SK-N-SH treated with all-trans-retinoic acid at 6 μM for 48 hours (cell line): Measurements from ENCODE around the gene ADGRD2.

Experiments
- CSDC2 ChIP-seq: fragments of 250-450 bp; sonication (Bioruptor Pico); IDR thresholded peaks from 2 replicates; pipeline ENCODE4 v1.5.0; 2020; ENCODE audit warnings: mild to moderate bottlenecking, moderate library complexity
- GLIS3 ChIP-seq: fragments of 250-450 bp; sonication (Bioruptor Pico); IDR thresholded peaks from 2 replicates; pipeline ENCODE4 v1.5.0; 2020; ENCODE audit warnings: mild to moderate bottlenecking, moderate library complexity
- PATZ1 ChIP-seq: fragments of 250-450 bp; sonication (Bioruptor Pico); IDR thresholded peaks from 2 replicates; pipeline ENCODE4 v1.8.0; 2020; ENCODE audit warnings: mild to moderate bottlenecking, moderate library complexity, borderline replicate concordance
- SNAI2 ChIP-seq: fragments of 250-450 bp; sonication (Bioruptor Pico); IDR thresholded peaks from 2 replicates; pipeline ENCODE4 v1.5.0; 2020; ENCODE audit warnings: mild to moderate bottlenecking, moderate library complexity
- TSHZ2 ChIP-seq: fragments of 250-450 bp; sonication (Bioruptor Pico); IDR thresholded peaks from 2 replicates; pipeline ENCODE4 v1.5.0; 2020; ENCODE audit warnings: mild to moderate bottlenecking, moderate library complexity
- ZFP3 ChIP-seq: fragments of 250-450 bp; sonication (Bioruptor Pico); IDR thresholded peaks from 2 replicates; pipeline ENCODE4 v1.5.0; 2020; ENCODE audit warnings: mild to moderate bottlenecking, moderate library complexity
- ZNF565 ChIP-seq: fragments of 450-650 bp; formaldehyde crosslinking; conservative IDR thresholded peaks from 2 replicates; pipeline ENCODE4 v1.5.0; 2020; ENCODE audit warnings: low read depth, mild to moderate bottlenecking, moderate library complexity
- ZNF70 ChIP-seq: fragments of 450-650 bp; formaldehyde crosslinking; IDR thresholded peaks from 2 replicates; pipeline ENCODE4 v1.5.0; 2020; ENCODE audit warnings: mild to moderate bottlenecking, moderate library complexity
- TF ChIP-seq, protein P1 (sequence below): fragments of 250-450 bp; sonication (Bioruptor Pico); IDR thresholded peaks from 2 replicates; pipeline ENCODE4 v1.8.0; 2021; ENCODE audit warnings: low read depth, mild to moderate bottlenecking, moderate library complexity, borderline replicate concordance
- TF ChIP-seq, protein P2 (sequence below): fragments of 250-450 bp; sonication (Bioruptor Pico); IDR thresholded peaks from 2 replicates; pipeline ENCODE4 v1.5.1; 2021; ENCODE audit warnings: mild to moderate bottlenecking, moderate library complexity
- TF ChIP-seq, protein P3 (sequence below): fragments of 250-450 bp; sonication (Bioruptor Pico); IDR thresholded peaks from 2 replicates; pipeline ENCODE4 v1.5.1; 2020; ENCODE audit warnings: low read depth, mild to moderate bottlenecking, moderate library complexity

DNA sequence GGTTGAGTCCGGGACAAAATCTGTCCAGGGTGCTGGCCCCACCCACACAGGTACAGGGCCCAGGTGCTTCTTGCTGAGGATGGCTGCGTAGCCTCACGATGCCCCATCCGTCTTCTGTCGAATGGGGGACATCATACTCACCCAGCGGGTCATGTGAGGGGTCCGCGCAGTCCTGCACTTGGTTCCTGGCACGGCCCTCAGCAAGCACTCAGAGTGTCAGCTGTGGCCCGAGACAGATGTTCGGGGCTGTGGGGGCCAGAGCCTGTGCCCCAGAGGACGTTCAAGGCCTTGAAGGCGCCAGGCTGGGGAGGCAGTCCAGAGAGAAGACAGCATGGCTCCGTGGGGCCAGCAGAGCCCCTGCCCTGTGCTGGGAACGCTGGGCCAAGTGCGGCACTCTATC is 29.1 kb downstream of the ADGRD2 start:
- TF ChIP-seq PATZ1 (CRISPR knock-in tag) (no peak), GLIS3 (no peak), ZNF70 (no peak), CSDC2 (CRISPR knock-in tag) (no peak), TSHZ2 (CRISPR knock-in tag) (no peak), SNAI2 (CRISPR knock-in tag) (no peak), ZNF565 (no peak), ZFP3 (CRISPR knock-in tag) (no peak)
- TF ChIP-seq, protein P1, sequence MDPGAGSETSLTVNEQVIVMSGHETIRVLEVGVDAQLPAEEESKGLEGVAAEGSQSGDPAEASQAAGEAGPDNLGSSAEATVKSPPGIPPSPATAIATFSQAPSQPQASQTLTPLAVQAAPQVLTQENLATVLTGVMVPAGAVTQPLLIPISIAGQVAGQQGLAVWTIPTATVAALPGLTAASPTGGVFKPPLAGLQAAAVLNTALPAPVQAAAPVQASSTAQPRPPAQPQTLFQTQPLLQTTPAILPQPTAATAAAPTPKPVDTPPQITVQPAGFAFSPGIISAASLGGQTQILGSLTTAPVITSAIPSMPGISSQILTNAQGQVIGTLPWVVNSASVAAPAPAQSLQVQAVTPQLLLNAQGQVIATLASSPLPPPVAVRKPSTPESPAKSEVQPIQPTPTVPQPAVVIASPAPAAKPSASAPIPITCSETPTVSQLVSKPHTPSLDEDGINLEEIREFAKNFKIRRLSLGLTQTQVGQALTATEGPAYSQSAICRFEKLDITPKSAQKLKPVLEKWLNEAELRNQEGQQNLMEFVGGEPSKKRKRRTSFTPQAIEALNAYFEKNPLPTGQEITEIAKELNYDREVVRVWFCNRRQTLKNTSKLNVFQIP (CRISPR knock-in tag), result no peak
- TF ChIP-seq, protein P2, sequence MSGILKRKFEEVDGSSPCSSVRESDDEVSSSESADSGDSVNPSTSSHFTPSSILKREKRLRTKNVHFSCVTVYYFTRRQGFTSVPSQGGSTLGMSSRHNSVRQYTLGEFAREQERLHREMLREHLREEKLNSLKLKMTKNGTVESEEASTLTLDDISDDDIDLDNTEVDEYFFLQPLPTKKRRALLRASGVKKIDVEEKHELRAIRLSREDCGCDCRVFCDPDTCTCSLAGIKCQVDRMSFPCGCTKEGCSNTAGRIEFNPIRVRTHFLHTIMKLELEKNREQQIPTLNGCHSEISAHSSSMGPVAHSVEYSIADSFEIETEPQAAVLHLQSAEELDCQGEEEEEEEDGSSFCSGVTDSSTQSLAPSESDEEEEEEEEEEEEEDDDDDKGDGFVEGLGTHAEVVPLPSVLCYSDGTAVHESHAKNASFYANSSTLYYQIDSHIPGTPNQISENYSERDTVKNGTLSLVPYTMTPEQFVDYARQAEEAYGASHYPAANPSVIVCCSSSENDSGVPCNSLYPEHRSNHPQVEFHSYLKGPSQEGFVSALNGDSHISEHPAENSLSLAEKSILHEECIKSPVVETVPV (CRISPR knock-in tag), result no peak
- TF ChIP-seq, protein P3, sequence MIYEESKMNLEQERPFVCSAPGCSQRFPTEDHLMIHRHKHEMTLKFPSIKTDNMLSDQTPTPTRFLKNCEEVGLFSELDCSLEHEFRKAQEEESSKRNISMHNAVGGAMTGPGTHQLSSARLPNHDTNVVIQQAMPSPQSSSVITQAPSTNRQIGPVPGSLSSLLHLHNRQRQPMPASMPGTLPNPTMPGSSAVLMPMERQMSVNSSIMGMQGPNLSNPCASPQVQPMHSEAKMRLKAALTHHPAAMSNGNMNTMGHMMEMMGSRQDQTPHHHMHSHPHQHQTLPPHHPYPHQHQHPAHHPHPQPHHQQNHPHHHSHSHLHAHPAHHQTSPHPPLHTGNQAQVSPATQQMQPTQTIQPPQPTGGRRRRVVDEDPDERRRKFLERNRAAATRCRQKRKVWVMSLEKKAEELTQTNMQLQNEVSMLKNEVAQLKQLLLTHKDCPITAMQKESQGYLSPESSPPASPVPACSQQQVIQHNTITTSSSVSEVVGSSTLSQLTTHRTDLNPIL (CRISPR knock-in tag), result no peak
